Measurements from ENCODE around the gene SMIM8. TPM values are rescaled to one million over a fixed set of nuclear protein-coding genes. Genes with fewer than 3 reads are reported as not detected.

Gene SMIM8
- polyA plus RNA-seq, 1 donor: 25.2 TPM

- DNase-seq: no peak
Measured at GRCh38 chr6:87333591-87334181, 11.3 kb downstream of the SMIM8 start.

- DNase-seq: no peak
Measured at GRCh38 chr6:87334683-87335082, 12.3 kb downstream of the SMIM8 start.

GRCh38 chr6:87336367-87336766 is 14.0 kb downstream of the SMIM8 start:
- DNase-seq: no peak

GRCh38 chr6:87340230-87340629 is 17.8 kb downstream of the SMIM8 start:
- no peak for DNase-seq

GRCh38 chr6:87341158-87341557 is 18.8 kb downstream of the SMIM8 start:
- no peak for DNase-seq

- no peak for DNase-seq
Measured at GRCh38 chr6:87341899-87342298, 19.5 kb downstream of the SMIM8 start.

- no peak for DNase-seq
Measured at GRCh38 chr6:87342829-87343228, 20.4 kb downstream of the SMIM8 start.

GRCh38 chr6:87344731-87345130 is 22.3 kb downstream of the SMIM8 start, which contains the start of gene C6orf163:
Gene C6orf163 (plus strand): TSS chr6:87344813. CDS start chr6:87345100, 287 bp downstream.
- DNase-seq: no peak

GRCh38 chr6:87346700-87347099 is 24.3 kb downstream of the SMIM8 start:
- DNase-seq: no peak

- no peak for DNase-seq
Measured at GRCh38 chr6:87349896-87350295, 27.5 kb downstream of the SMIM8 start.

GRCh38 chr6:87350516-87350915 is 28.1 kb downstream of the SMIM8 start:
- DNase-seq: no peak

GRCh38 chr6:87351583-87351982 is 29.2 kb downstream of the SMIM8 start:
- DNase-seq: no peak

- no peak for DNase-seq
Measured at GRCh38 chr6:87356181-87356580, 33.8 kb downstream of the SMIM8 start.

- DNase-seq: no peak
Measured at GRCh38 chr6:87357479-87358196, 35.2 kb downstream of the SMIM8 start.

GRCh38 chr6:87364602-87365252 is 42.3 kb downstream of the SMIM8 start:
- no peak for DNase-seq

GRCh38 chr6:87366072-87366827 is 43.9 kb downstream of the SMIM8 start:
- no peak for DNase-seq

GRCh38 chr6:87366899-87367298 is 44.5 kb downstream of the SMIM8 start:
- DNase-seq: no peak

GRCh38 chr6:87373377-87373776 is 51.0 kb downstream of the SMIM8 start:
- DNase-seq: no peak

GRCh38 chr6:87375315-87375714 is 52.9 kb downstream of the SMIM8 start:
- DNase-seq: no peak

GRCh38 chr6:87376643-87377042 is 54.3 kb downstream of the SMIM8 start:
- DNase-seq: no peak

- no peak for DNase-seq
Measured at GRCh38 chr6:87378947-87379346, 56.6 kb downstream of the SMIM8 start.

- DNase-seq: no peak
Measured at GRCh38 chr6:87382861-87383260, 60.5 kb downstream of the SMIM8 start.

- no peak for DNase-seq
Measured at GRCh38 chr6:87384038-87384437, 61.6 kb downstream of the SMIM8 start.

Measured in left kidney (tissue), 2 donors.